Activated CD4-positive, alpha-beta memory T cell treated with anti-CD3 and anti-CD28 coated beads, Interleukin-2, amount 10 ng/mL, durations not matched to agents 7 days and 5 days (primary cell): ENCODE data around the gene FANCE. TPM values are rescaled to one million over a fixed set of nuclear protein-coding genes. Genes with fewer than 3 reads are reported as not detected.
A peak's percentile ranks its signal among the peaks of the same experiment; 100 is the strongest.

Experiments
- CTCF ChIA-PET: fragments of 350-600 bp; sonication (Branson Sonifier 250); formaldehyde crosslinking; loops from one replicate; lab custom pipeline; 2021; ENCODE audit warnings: antibody characterized with exemption, inconsistent platforms; lab: Charles Lee
- POLR2A ChIA-PET: fragments of 350-600 bp; sonication (Branson Sonifier 250); formaldehyde crosslinking; loops from one replicate; lab custom pipeline; 2021; ENCODE audit warnings: antibody characterized with exemption; lab: Charles Lee
- DNase-seq: peaks from one replicate; pipeline ENCODE4 v3.0.0-alpha.2; 2020
- H3K27ac Mint-ChIP-seq: one replicate; pipeline ENCODE4 v1.8.0; 2021; ENCODE audit warnings: mild to moderate bottlenecking, mixed read lengths
- H3K27me3 Mint-ChIP-seq: one replicate; pipeline ENCODE4 v1.8.0; 2021; ENCODE audit warnings: mixed read lengths
- H3K36me3 Mint-ChIP-seq: one replicate; pipeline ENCODE4 v1.8.0; 2021; ENCODE audit warnings: low read depth, mixed read lengths
- H3K4me1 Mint-ChIP-seq: one replicate; pipeline ENCODE4 v1.8.0; 2021; ENCODE audit warnings: mixed read lengths
- H3K4me3 Mint-ChIP-seq: one replicate; pipeline ENCODE4 v1.8.0; 2021; ENCODE audit warnings: mild to moderate bottlenecking, mixed read lengths
- H3K9me3 Mint-ChIP-seq: one replicate; pipeline ENCODE4 v1.8.0; 2021; ENCODE audit warnings: mixed read lengths
- total RNA-seq, 2 experiments: library from RNA; stranded (reverse); gene quantifications; one replicate each; pipeline ENCODE4 v1.2.3, GENCODE V29; 2021

The FANCE gene
- total RNA-seq, 2 experiments from 2014 or later = 10.3 to 10.4 TPM

DNA sequence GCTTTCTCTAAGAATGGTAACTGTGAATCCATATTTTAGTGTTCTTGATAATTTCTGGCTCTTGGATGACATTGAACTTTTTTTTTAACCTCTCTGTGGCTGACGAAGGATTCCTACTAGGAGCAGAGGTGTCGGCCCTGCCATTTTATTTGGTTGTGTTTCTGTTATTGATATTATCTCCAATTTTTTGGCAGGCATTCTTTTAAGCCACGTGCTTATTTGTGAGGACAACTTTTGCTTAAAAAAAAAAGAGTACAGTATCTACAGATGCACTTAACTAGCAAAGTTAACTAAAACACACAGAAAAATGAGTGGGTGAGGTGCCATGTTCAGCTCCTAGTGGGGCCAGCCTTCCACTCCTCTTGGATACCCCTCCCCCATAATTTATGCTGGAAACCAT lies 1.1 kb downstream of the FANCE start:
- ChIA-PET CTCF (interaction anchor here (1.4 to 8.8 kb wide), 5 partner anchors 12 to 158 kb away, joined by 4 to 168 read pairs (median 59); partner anchors contain the start of genes DEF6, PPARD and RPL10A), POLR2A (interaction anchor here (0.7 to 6.9 kb wide), 7 partner anchors 12 to 468 kb away, joined by 3 to 44 read pairs (median 5); partner anchors contain the start of genes RPL10A and SRPK1)
- H3K4me3 Mint-ChIP-seq = peak overlapping the region; percentile 82
- H3K27ac Mint-ChIP-seq = peak overlapping the region; percentile 42
- no peak for DNase-seq
- no peaks in the 10 kb centered on the region for H3K9me3 Mint-ChIP-seq
- H3K4me1 Mint-ChIP-seq = peaks cover 38% of the 10 kb centered on the region
- peaks cover 19% of the 10 kb centered on the region for H3K36me3 Mint-ChIP-seq
- peaks cover 5% of the 10 kb centered on the region for H3K27me3 Mint-ChIP-seq

DNA sequence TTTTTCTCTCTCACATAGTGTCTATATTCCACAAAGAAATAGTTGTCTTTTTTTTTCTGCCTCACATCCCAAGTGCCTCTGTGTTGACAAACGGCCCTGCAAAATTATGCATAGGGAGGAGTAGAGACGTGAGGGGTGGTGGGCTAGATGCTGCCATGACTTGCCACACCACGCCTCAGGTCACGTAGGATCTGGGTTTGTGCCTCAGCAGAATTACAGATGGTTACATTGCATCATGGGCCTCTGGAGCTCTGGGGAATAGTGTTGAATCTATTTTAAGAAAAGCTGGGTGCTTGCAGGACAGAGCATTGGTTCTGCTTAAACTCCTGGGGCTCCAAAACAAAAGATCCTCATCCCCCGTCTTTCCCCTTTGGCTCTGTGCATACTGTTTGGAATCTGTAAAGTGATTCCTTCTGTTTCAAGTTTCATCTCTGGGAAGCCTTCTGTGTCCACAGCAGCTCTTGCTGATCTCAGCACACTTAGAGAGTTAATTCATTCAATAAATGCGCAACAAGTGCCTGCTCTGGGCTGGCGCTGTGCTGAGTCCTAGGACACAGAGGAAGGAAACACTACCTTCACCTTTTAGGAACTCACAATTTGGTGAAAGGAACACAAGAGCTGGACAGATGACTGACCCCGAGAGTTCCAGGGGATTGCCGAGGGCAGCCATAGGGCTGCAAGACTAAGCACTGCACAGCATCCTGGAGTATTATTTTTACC lies 2.4 kb downstream of the FANCE start:
- H3K4me1 Mint-ChIP-seq = peaks cover 34% of the 10 kb centered on the region

DNA sequence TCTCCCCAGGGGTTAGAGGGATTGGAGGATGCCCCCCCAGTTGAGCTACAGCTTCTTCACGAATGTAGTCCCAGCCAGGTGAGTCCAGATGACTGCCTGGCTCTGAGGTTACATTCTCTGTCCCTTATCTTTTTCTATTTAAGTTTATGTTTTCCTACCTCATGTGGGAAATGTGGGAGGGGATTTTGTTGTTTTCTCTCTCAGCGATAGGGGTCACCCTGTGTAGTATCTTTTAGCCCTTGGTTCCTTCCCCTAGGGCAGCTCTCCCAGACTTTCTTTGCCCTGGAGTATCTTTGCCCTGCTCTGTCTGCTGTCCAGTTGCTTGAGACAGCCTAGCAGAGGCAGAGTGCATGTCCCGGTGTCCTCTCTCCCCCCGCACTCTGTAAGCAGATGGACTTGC lies 5.8 kb downstream of the FANCE start:
- H3K36me3 Mint-ChIP-seq = peaks cover 41% of the 10 kb centered on the region
- ChIA-PET CTCF (interaction anchor here (0.9 to 1.2 kb wide), 2 partner anchors 8 to 11 kb away, joined by 3 read pairs; no protein-coding TSS in a partner anchor), POLR2A (interaction anchor here (4.0 kb wide), 1 partner anchor 10 kb away, joined by 18 read pairs; the partner anchor contains the start of gene RPL10A)
- H3K27ac Mint-ChIP-seq = no peak overlapping the region
- no peaks in the 10 kb centered on the region for H3K9me3 Mint-ChIP-seq
- DNase-seq = no peak
- no peaks in the 10 kb centered on the region for H3K27me3 Mint-ChIP-seq
- no peak overlapping the region for H3K4me3 Mint-ChIP-seq
- H3K4me1 Mint-ChIP-seq = peaks cover 20% of the 10 kb centered on the region

More for the DNA sequence above, 2.4 kb downstream of the FANCE start:
- H3K36me3 Mint-ChIP-seq = peaks cover 25% of the 10 kb centered on the region
- no peak overlapping the region for H3K27ac Mint-ChIP-seq
- H3K27me3 Mint-ChIP-seq = peaks cover 5% of the 10 kb centered on the region
- ChIA-PET POLR2A (interaction anchor here (6.9 kb wide), 1 partner anchor 14 kb away, joined by 44 read pairs; the partner anchor contains the start of gene RPL10A), CTCF (interaction anchor here (1.0 kb wide), 1 partner anchor 161 kb away, joined by 3 read pairs; no protein-coding TSS in a partner anchor)
- H3K4me3 Mint-ChIP-seq = no peak overlapping the region
- H3K9me3 Mint-ChIP-seq = no peaks in the 10 kb centered on the region
- no peak for DNase-seq

DNA sequence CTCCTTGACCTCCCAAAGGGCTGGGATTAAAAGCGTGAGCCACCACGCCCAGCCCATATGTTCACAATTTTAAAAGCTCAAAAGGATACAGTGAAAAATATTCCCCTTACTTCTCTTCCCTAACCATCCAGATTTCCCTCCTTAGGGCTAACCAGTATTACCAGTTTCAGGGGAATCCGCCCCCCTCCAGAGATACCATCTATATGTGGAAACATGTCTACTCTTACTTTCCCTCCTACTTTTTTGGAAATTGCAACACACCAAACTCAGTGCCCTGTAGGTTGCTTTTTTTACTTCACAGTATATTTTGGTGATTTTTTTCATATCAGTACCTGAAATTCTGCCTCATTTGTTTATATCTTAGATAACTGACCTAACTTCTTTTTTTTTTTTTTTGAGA lies 9.1 kb downstream of the FANCE start:
- peaks cover 40% of the 10 kb centered on the region for H3K36me3 Mint-ChIP-seq
- H3K4me3 Mint-ChIP-seq = no peak overlapping the region
- CTCF ChIA-PET = no interaction called here
- H3K9me3 Mint-ChIP-seq = no peaks in the 10 kb centered on the region
- POLR2A ChIA-PET = no interaction called here
- DNase-seq = no peak
- H3K4me1 Mint-ChIP-seq = no peaks in the 10 kb centered on the region
- H3K27ac Mint-ChIP-seq = no peak overlapping the region
- no peaks in the 10 kb centered on the region for H3K27me3 Mint-ChIP-seq

DNA sequence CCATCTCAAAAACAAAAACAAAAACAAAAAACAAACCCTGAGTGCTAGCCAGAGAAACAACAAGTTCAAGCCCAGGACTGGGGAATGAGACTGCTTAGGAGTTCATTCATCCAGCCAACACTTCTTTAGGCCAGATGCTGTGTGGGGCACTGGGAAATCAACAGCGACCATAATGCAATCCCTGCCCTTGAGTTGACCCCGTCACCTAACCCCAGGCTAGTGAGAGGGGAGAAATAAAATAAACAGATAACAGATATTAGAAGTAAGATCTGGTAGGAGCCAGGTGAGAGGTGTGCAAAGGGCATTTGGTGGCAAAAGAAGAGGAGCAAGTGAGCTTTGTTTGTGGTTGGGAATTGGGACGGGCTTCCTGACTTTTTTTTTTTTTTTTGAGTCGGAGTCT lies 11.2 kb downstream of the FANCE start:
- Mint-ChIP-seq H3K27ac (no peak overlapping the region), H3K9me3 (no peaks in the 10 kb centered on the region), H3K36me3 (peaks cover 43% of the 10 kb centered on the region), H3K4me1 (peaks cover 9% of the 10 kb centered on the region), H3K27me3 (no peaks in the 10 kb centered on the region), H3K4me3 (no peak overlapping the region)
- POLR2A ChIA-PET = interaction anchor here (1.0 kb wide), 1 partner anchor 55 kb away, joined by 3 read pairs; no protein-coding TSS in a partner anchor
- no peak for DNase-seq
- CTCF ChIA-PET = interaction anchor here (1.2 to 6.9 kb wide), 4 partner anchors 9 to 166 kb away, joined by 3 to 59 read pairs (median 4); partner anchors contain the start of genes DEF6 and FANCE

DNA sequence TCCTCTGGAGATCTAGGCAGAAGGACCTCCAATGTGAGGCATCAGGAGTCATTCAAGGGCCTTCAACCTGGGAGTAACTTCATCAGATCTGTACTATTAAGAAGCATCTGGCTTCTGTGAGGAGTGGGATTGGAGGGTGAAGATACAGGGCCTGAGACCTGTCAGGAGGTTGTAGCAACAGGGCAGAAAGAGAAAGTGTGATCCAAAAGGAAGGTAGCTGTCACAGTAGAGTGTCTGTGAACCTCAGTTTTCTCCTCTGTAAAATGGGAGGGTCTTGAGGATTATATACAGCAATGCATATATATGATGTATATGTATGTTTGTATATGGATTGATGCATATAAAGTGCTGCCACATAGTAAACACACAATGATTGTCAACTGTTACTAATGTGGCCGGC lies 13.5 kb downstream of the FANCE start:
- CTCF ChIA-PET = interaction anchor here (1.4 to 6.9 kb wide), 5 partner anchors 15 to 169 kb away, joined by 3 to 59 read pairs (median 16); partner anchors contain the start of genes DEF6 and FANCE

DNA sequence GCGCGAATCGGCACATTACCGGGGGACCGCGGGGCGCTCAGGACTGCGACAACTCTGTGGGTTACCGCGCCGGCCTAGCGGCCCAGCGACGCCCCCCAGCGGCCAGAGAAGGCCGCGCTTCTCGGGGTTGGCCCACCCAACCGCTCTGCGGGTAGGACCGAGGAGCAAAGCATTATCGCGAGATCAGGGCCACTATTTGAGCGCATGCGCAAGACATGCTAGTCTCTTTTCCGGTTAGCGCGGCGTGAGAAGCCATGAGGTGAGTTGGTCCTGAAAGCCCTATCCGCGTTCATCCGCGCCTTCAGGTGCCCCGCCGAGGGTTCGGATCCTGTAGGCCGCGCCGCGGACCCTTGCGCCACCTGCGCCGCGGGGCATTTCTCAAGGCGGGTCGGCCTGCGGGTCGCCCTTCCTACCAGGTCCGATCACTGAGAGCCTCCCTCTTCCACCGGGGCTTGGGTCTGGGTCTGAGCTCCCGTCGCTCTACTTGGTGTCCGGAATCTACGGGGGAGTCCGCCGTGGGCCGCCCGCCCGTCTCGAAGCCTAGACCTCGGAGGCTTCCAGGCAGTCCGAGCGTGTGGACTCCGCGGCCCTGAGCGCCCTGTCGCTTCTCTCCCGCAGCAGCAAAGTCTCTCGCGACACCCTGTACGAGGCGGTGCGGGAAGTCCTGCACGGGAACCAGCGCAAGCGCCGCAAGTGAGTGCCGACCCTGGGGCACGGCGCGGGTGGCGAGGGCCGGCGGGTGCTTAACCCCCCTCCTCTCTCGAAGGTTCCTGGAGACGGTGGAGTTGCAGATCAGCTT lies 16.2 kb downstream of the FANCE start, which contains the start of gene RPL10A:
RPL10A (plus strand) TSS at position 221 of the 799 bp plus-strand sequence; CDS start at position 255, 34 bp downstream.
- CTCF ChIA-PET = interaction anchor here (0.6 to 6.9 kb wide), 17 partner anchors 11 to 175 kb away, joined by 3 to 59 read pairs (median 4); partner anchors contain the start of genes DEF6, FANCE and PPARD
- H3K4me3 Mint-ChIP-seq = peak within 1 kb of the TSS; percentile 87
- H3K9me3 Mint-ChIP-seq = no peaks in the 10 kb centered on the region
- peak; percentile 97 for DNase-seq
- H3K27ac Mint-ChIP-seq = peak within 1 kb of the TSS; percentile 90
- POLR2A ChIA-PET = interaction anchor here (0.6 to 2.6 kb wide), 26 partner anchors 9 to 1589 kb away, joined by 3 to 44 read pairs (median 4); partner anchors contain the start of genes DEF6, FANCE and PPARD
- H3K4me1 Mint-ChIP-seq = peaks cover 40% of the 10 kb centered on the region
- no peaks in the 10 kb centered on the region for H3K27me3 Mint-ChIP-seq
- H3K36me3 Mint-ChIP-seq = peaks cover 68% of the 10 kb centered on the region

More for the DNA sequence above, 13.5 kb downstream of the FANCE start:
- H3K9me3 Mint-ChIP-seq = no peaks in the 10 kb centered on the region
- peaks cover 53% of the 10 kb centered on the region for H3K36me3 Mint-ChIP-seq
- POLR2A ChIA-PET = interaction anchor here (1.1 to 1.7 kb wide), 3 partner anchors 13 to 164 kb away, joined by 3 to 5 read pairs (median 5); partner anchors contain the start of genes FANCE and PPARD
- no peak overlapping the region for H3K27ac Mint-ChIP-seq
- peaks cover 21% of the 10 kb centered on the region for H3K4me1 Mint-ChIP-seq
- no peak overlapping the region for H3K4me3 Mint-ChIP-seq
- DNase-seq = no peak
- H3K27me3 Mint-ChIP-seq = no peaks in the 10 kb centered on the region

DNA sequence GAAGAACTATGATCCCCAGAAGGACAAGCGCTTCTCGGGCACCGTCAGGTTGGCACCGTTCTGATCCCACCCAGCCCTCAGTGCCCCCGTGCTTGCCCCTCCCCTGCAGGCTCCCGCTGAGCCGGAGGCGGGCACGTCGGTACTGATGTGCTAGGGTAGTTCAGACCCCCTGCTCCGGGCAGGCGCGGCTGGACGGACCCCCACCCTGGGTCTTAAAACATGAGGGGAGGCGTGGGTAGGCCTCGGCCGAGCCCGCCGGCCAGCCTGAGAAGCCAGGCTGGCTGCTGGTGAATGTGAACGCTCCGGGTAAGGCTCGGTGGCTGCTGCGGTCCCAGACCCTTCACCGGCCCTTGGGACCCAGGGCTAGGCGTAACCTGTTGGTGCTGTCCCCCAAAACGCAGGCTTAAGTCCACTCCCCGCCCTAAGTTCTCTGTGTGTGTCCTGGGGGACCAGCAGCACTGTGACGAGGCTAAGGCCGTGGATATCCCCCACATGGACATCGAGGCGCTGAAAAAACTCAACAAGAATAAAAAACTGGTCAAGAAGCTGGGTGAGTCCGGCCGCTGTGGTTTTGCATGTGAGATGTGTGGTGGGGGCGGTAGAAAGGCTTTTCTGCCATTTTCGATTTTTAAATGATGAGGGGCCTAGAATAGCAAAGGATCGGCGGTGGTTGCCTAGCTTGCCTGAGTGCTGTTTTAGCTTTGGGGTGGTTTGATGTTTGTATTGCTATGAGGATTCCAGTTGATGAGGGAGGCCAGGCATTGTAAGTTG lies 17.0 kb downstream of the FANCE start:
- H3K36me3 Mint-ChIP-seq = peaks cover 63% of the 10 kb centered on the region
- CTCF ChIA-PET = interaction anchor here (0.7 to 6.9 kb wide), 9 partner anchors 12 to 176 kb away, joined by 3 to 59 read pairs (median 3); partner anchors contain the start of genes DEF6, FANCE and PPARD
- H3K9me3 Mint-ChIP-seq = no peaks in the 10 kb centered on the region
- no peaks in the 10 kb centered on the region for H3K27me3 Mint-ChIP-seq
- peak overlapping the region; percentile 90 for H3K27ac Mint-ChIP-seq
- no peak for DNase-seq
- POLR2A ChIA-PET = interaction anchor here (0.6 to 2.6 kb wide), 20 partner anchors 8 to 1789 kb away, joined by 3 to 44 read pairs (median 4); partner anchors contain the start of genes DEF6 and FANCE
- peak overlapping the region; percentile 87 for H3K4me3 Mint-ChIP-seq
- peaks cover 40% of the 10 kb centered on the region for H3K4me1 Mint-ChIP-seq

DNA sequence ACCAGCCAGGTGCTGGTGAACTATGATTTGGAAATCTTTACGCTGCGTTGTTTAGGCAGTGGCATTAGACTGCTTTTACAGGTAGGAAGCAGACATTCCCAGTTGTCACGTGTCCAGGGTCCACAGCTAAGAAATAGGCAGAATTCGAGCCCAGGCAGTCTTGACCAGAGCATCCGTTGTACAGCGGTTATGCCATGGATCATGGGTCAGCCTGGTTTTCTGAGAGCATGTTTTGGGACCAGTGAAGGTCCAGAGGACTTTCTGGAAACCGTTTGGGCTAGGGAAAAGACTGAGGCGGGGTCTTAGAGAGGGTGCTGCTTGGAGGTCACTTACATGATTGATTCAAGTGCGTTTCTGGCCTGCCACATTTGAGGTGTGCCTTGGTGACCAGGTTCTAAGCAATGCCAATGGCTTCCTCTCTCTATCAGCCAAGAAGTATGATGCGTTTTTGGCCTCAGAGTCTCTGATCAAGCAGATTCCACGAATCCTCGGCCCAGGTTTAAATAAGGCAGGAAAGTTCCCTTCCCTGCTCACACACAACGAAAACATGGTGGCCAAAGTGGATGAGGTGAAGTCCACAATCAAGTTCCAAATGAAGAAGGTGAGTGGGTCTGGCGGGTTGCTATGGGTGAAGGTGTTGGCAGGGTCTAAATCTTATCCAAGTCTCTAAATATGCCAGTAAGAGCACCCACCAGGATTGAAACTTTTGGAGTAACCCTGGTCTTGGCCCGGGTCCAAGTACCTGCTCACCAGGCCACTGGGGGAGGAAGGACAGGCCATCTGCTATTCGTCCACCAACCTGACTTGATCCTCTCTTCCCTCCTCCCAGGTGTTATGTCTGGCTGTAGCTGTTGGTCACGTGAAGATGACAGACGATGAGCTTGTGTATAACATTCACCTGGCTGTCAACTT lies 17.9 kb downstream of the FANCE start:
- H3K9me3 Mint-ChIP-seq = no peaks in the 10 kb centered on the region
- no peaks in the 10 kb centered on the region for H3K27me3 Mint-ChIP-seq
- DNase-seq = no peak
- ChIA-PET POLR2A (interaction anchor here (0.6 to 2.6 kb wide), 9 partner anchors 10 to 1790 kb away, joined by 3 to 44 read pairs (median 6); partner anchors contain the start of genes DEF6 and FANCE), CTCF (interaction anchor here (1.1 to 5.1 kb wide), 7 partner anchors 12 to 267 kb away, joined by 3 to 37 read pairs (median 4); partner anchors contain the start of genes ARMC12 and DEF6)
- H3K27ac Mint-ChIP-seq = peak overlapping the region; percentile 90
- peak overlapping the region; percentile 87 for H3K4me3 Mint-ChIP-seq
- peaks cover 40% of the 10 kb centered on the region for H3K4me1 Mint-ChIP-seq
- peaks cover 61% of the 10 kb centered on the region for H3K36me3 Mint-ChIP-seq

DNA sequence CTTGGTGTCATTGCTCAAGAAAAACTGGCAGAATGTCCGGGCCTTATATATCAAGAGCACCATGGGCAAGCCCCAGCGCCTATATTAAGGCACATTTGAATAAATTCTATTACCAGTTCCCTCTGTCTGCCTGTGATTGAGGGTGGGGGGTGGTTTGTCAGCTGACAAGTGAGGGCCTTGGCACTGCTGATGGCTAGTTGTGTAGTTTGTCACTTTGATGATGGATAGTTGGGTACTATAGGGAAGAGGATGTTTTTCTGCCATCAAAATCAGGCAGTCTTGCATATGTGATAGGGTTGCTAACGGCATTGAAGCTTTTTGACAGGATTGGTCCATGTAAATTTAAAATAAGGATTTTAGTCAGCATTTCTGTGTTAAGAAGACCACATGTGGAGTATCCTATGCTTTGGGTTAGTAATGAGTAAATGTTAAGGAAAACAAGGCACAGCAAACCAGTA lies 18.6 kb downstream of the FANCE start:
- Mint-ChIP-seq H3K36me3 (peaks cover 61% of the 10 kb centered on the region), H3K4me3 (peak overlapping the region; percentile 87), H3K27me3 (no peaks in the 10 kb centered on the region), H3K4me1 (peaks cover 41% of the 10 kb centered on the region), H3K27ac (peak overlapping the region; percentile 90), H3K9me3 (no peaks in the 10 kb centered on the region)
- CTCF ChIA-PET = interaction anchor here (0.6 to 1.8 kb wide), 7 partner anchors 11 to 1127 kb away, joined by 3 to 6 read pairs (median 3); partner anchors contain the start of gene ARMC12
- DNase-seq = no peak
- POLR2A ChIA-PET = interaction anchor here (0.6 to 2.1 kb wide), 8 partner anchors 10 to 122 kb away, joined by 3 to 18 read pairs (median 4); partner anchors contain the start of gene FANCE
